GM21619 (cell line): ENCODE results near the gene GGCT.
A peak's percentile ranks its signal among the peaks of the same experiment; 100 is the strongest.
"Not testable (repeated sequence)": the region's sequence is repeated elsewhere in the genome, so short reads cannot be mapped to it uniquely, and the experiment has no call there.

Source experiments
- ATAC-seq: cut with Tn5 transposase; IDR thresholded peaks from one replicate; pipeline ENCODE4 v1.9.1; 2021; ENCODE audit not compliant: unreplicated experiment

The GGCT gene

GRCh38 chr7:30519122-30519521, 14.5 kb upstream of the GGCT start:
- ATAC-seq: no peak

- ATAC-seq: no peak
These were observed 11.1 kb upstream of the GGCT start for GRCh38 chr7:30515761-30516160.

- ATAC-seq: no peak
These were observed 10.1 kb upstream of the GGCT start for GRCh38 chr7:30514776-30515175.

- ATAC-seq: no peak
These were observed 9.5 kb upstream of the GGCT start for GRCh38 chr7:30514177-30514576.

- no peak for ATAC-seq
These were observed 9.1 kb upstream of the GGCT start for GRCh38 chr7:30513762-30514161.

GRCh38 chr7:30511973-30512662, 7.5 kb upstream of the GGCT start:
- no peak for ATAC-seq

- no peak for ATAC-seq
These were observed 6.9 kb upstream of the GGCT start for GRCh38 chr7:30511494-30511893.

GRCh38 chr7:30510124-30511075, 5.8 kb upstream of the GGCT start:
- ATAC-seq: peak; percentile 69

- ATAC-seq: not testable (repeated sequence)
These were observed 4.7 kb upstream of the GGCT start for GRCh38 chr7:30509171-30509857.

GRCh38 chr7:30507346-30507900, 2.8 kb upstream of the GGCT start:
- ATAC-seq: not testable (repeated sequence)

GRCh38 chr7:30505174-30505697, 607 bp upstream of the GGCT start:
- ATAC-seq: no peak

GRCh38 chr7:30503274-30504212, 1.1 kb downstream of the GGCT start:
- no peak for ATAC-seq

GRCh38 chr7:30502470-30503251, 2.0 kb downstream of the GGCT start:
- ATAC-seq: no peak

- no peak for ATAC-seq
These were observed 3.4 kb downstream of the GGCT start for GRCh38 chr7:30501264-30501663.

- ATAC-seq: no peak
These were observed 11.4 kb downstream of the GGCT start for GRCh38 chr7:30493228-30493627.

- no peak for ATAC-seq
These were observed 13.2 kb downstream of the GGCT start for GRCh38 chr7:30491417-30491816.

GRCh38 chr7:30487371-30487770, 17.3 kb downstream of the GGCT start:
- ATAC-seq: no peak

- ATAC-seq: no peak
These were observed 19.0 kb downstream of the GGCT start for GRCh38 chr7:30485667-30486066.

- not testable (repeated sequence) for ATAC-seq
These were observed 23.2 kb downstream of the GGCT start for GRCh38 chr7:30481416-30481815.
